ENCODE data around the gene SLC7A5. TPM values are rescaled to one million over a fixed set of nuclear protein-coding genes. Genes with fewer than 3 reads are reported as not detected.
"Not testable (repeated sequence)": the region's sequence is repeated elsewhere in the genome, so short reads cannot be mapped to it uniquely, and the experiment has no call there.

SLC7A5 gene
- total RNA-seq, 3 donors from 2014 or later (not counting 1 experiment from before 2014, with no cell fraction given), result 27.2 to 66.1 (median 34.2) TPM

GRCh38 chr16:87791295-87792204 lies 77.8 kb downstream of the SLC7A5 start:
- DNase-seq, result no peak
- H3K9me3 Mint-ChIP-seq, result no peaks in the 10 kb centered on the region
- TF ChIP-seq CTCF (IDR thresholded peaks at IDR 0.05), result no peak
- H3K27me3 ChIP-seq (ENCODE audit: control insufficient read depth, insufficient read depth, low read length), result no peaks in the 10 kb centered on the region
- H3K4me1 ChIP-seq (ENCODE audit: control insufficient read depth, insufficient read depth, low read length), result no peaks in the 10 kb centered on the region
- H3K4me1 Mint-ChIP-seq, result no peaks in the 10 kb centered on the region
- H3K9me3 ChIP-seq (ENCODE audit: control insufficient read depth, insufficient read depth, low read length), result no peaks in the 10 kb centered on the region
- no peak overlapping the region for H3K27ac Mint-ChIP-seq
- 89% methylated on average over 32 of the region's 32 CpGs for WGBS (ENCODE audit: insufficient coverage)
- no peaks in the 10 kb centered on the region for H3K36me3 Mint-ChIP-seq
- H3K4me3 Mint-ChIP-seq, result no peak overlapping the region
- no peaks in the 10 kb centered on the region for H3K27me3 Mint-ChIP-seq (ENCODE audit: low read depth in 2 of 2)
- intact Hi-C loops (cut with micrococcal nuclease), result no loop called here
- H3K27ac ChIP-seq (ENCODE audit: low read length), result no peak overlapping the region
- H3K36me3 ChIP-seq (ENCODE audit: control insufficient read depth, insufficient read depth, low read length), result no peaks in the 10 kb centered on the region
- no peak for ATAC-seq
- no peak overlapping the region for H3K4me3 ChIP-seq (ENCODE audit: low read length)

GRCh38 chr16:87790292-87791100 lies 78.8 kb downstream of the SLC7A5 start:
- H3K36me3 Mint-ChIP-seq, result no peaks in the 10 kb centered on the region
- H3K27ac ChIP-seq (ENCODE audit: low read length), result no peak overlapping the region
- WGBS (ENCODE audit: insufficient coverage), result 89% methylated on average over 17 of the region's 17 CpGs

GRCh38 chr16:87789437-87790291 lies 79.6 kb downstream of the SLC7A5 start:
- Mint-ChIP-seq H3K4me1 (no peaks in the 10 kb centered on the region), H3K27me3 (ENCODE audit: low read depth in 2 of 2) (no peaks in the 10 kb centered on the region), H3K36me3 (no peaks in the 10 kb centered on the region), H3K9me3 (no peaks in the 10 kb centered on the region), H3K4me3 (no peak overlapping the region), H3K27ac (no peak overlapping the region)
- Histone ChIP-seq H3K9me3 (ENCODE audit: control insufficient read depth, insufficient read depth, low read length) (no peaks in the 10 kb centered on the region), H3K36me3 (ENCODE audit: control insufficient read depth, insufficient read depth, low read length) (no peaks in the 10 kb centered on the region), H3K27ac (ENCODE audit: low read length) (no peak overlapping the region), H3K4me3 (ENCODE audit: low read length) (no peak overlapping the region), H3K4me1 (ENCODE audit: control insufficient read depth, insufficient read depth, low read length) (no peaks in the 10 kb centered on the region), H3K27me3 (ENCODE audit: control insufficient read depth, insufficient read depth, low read length) (no peaks in the 10 kb centered on the region)
- DNase-seq, result no peak
- TF ChIP-seq CTCF (IDR thresholded peaks at IDR 0.05), result no peak
- 92% methylated on average over 20 of the region's 20 CpGs for WGBS (ENCODE audit: insufficient coverage)
- no peak for ATAC-seq
- intact Hi-C loops (cut with micrococcal nuclease), result no loop called here

More at GRCh38 chr16:87790292-87791100, 78.8 kb downstream of the SLC7A5 start:
- ATAC-seq, result no peak
- H3K27me3 ChIP-seq (ENCODE audit: control insufficient read depth, insufficient read depth, low read length), result no peaks in the 10 kb centered on the region
- Mint-ChIP-seq H3K9me3 (no peaks in the 10 kb centered on the region), H3K27ac (no peak overlapping the region), H3K27me3 (ENCODE audit: low read depth in 2 of 2) (no peaks in the 10 kb centered on the region), H3K4me3 (no peak overlapping the region), H3K4me1 (no peaks in the 10 kb centered on the region)
- DNase-seq, result no peak
- intact Hi-C loops (cut with micrococcal nuclease), result no loop called here
- H3K4me1 ChIP-seq (ENCODE audit: control insufficient read depth, insufficient read depth, low read length), result no peaks in the 10 kb centered on the region
- H3K36me3 ChIP-seq (ENCODE audit: control insufficient read depth, insufficient read depth, low read length), result no peaks in the 10 kb centered on the region
- TF ChIP-seq CTCF (IDR thresholded peaks at IDR 0.05), result no peak
- no peaks in the 10 kb centered on the region for H3K9me3 ChIP-seq (ENCODE audit: control insufficient read depth, insufficient read depth, low read length)
- no peak overlapping the region for H3K4me3 ChIP-seq (ENCODE audit: low read length)

GRCh38 chr16:87788730-87789436 lies 80.4 kb downstream of the SLC7A5 start:
- H3K9me3 Mint-ChIP-seq; intact Hi-C loops (cut with micrococcal nuclease); H3K4me3 Mint-ChIP-seq; H3K4me1 ChIP-seq (ENCODE audit: control insufficient read depth, insufficient read depth, low read length); H3K27ac ChIP-seq (ENCODE audit: low read length); H3K27me3 ChIP-seq (ENCODE audit: control insufficient read depth, insufficient read depth, low read length); H3K36me3 ChIP-seq (ENCODE audit: control insufficient read depth, insufficient read depth, low read length); H3K9me3 ChIP-seq (ENCODE audit: control insufficient read depth, insufficient read depth, low read length); ATAC-seq; H3K4me3 ChIP-seq (ENCODE audit: low read length); H3K27ac Mint-ChIP-seq; H3K27me3 Mint-ChIP-seq (ENCODE audit: low read depth in 2 of 2); H3K4me1 Mint-ChIP-seq; DNase-seq; H3K36me3 Mint-ChIP-seq: not testable (repeated sequence)
- WGBS (ENCODE audit: insufficient coverage), result 90% methylated on average over 9 of the region's 10 CpGs

- H3K4me1 Mint-ChIP-seq; H3K36me3 ChIP-seq (ENCODE audit: control insufficient read depth, insufficient read depth, low read length); H3K4me1 ChIP-seq (ENCODE audit: control insufficient read depth, insufficient read depth, low read length); H3K27me3 Mint-ChIP-seq (ENCODE audit: low read depth in 2 of 2); H3K36me3 Mint-ChIP-seq; H3K9me3 Mint-ChIP-seq; ATAC-seq; intact Hi-C loops (cut with micrococcal nuclease); DNase-seq; H3K27me3 ChIP-seq (ENCODE audit: control insufficient read depth, insufficient read depth, low read length); H3K27ac ChIP-seq (ENCODE audit: low read length); H3K4me3 Mint-ChIP-seq; H3K4me3 ChIP-seq (ENCODE audit: low read length); H3K27ac Mint-ChIP-seq; H3K9me3 ChIP-seq (ENCODE audit: control insufficient read depth, insufficient read depth, low read length): not testable (repeated sequence)
- WGBS (ENCODE audit: insufficient coverage), result 90% methylated on average over 2 of the region's 2 CpGs
Observed at GRCh38 chr16:87787451-87788091, 81.7 kb downstream of the SLC7A5 start.
